BJ (cell line): Measurements from ENCODE around the gene KDM5B. TPM values are rescaled to one million over a fixed set of nuclear protein-coding genes. Genes with fewer than 3 reads are reported as not detected.

Source experiments
- CTCF ChIA-PET: fragments of 350-600 bp; formaldehyde crosslinking; extraction: SDS; loops from one replicate; lab custom pipeline; 2021; ENCODE audit warnings: antibody characterized with exemption, inconsistent platforms; lab: Yijun Ruan, JAX
- POLR2A ChIA-PET: fragments of 300-600 bp; sonication (Branson Sonifier 250); formaldehyde crosslinking; extraction: SDS; loops from one replicate; lab custom pipeline; 2021; ENCODE audit warnings: antibody characterized with exemption; lab: Charles Lee
- DNase-seq: peaks from one replicate; pipeline ENCODE4 v3.0.0-alpha.2; 2011; ENCODE audit warnings: low read depth
- H3K27me3 ChIP-seq: 2 replicates; pipeline ENCODE4 v1.6.0; 2011; ENCODE audit warnings: low read length; ENCODE audit not compliant: control insufficient read depth, insufficient read depth
- H3K36me3 ChIP-seq: 2 replicates; pipeline ENCODE4 v1.5.1; 2011; ENCODE audit warnings: low read length; ENCODE audit not compliant: control insufficient read depth, insufficient read depth
- H3K4me3 ChIP-seq: 2 replicates; pipeline ENCODE4 v1.5.1; 2011; ENCODE audit warnings: low read depth, mild to moderate bottlenecking, control low read depth, low read length
- CTCF ChIP-seq: IDR thresholded peaks from 2 replicates; pipeline ENCODE4 v1.5.1; 2011; ENCODE audit warnings: low read depth, mild to moderate bottlenecking, control low read depth, inconsistent platforms, low read length, moderate library complexity; ENCODE audit not compliant: insufficient read depth
- polyA plus RNA-seq: library from polyadenylated mRNA; depleted of rRNA; stranded (reverse); fragments of >200 nt; gene quantifications from 2 replicates; pipeline ENCODE4 v1.2.3, GENCODE V29; 2011

The KDM5B gene
- polyA plus RNA-seq, 1 experiment: 39.6 TPM

GRCh38 chr1:202852163-202852904 lies 44.1 kb upstream of the KDM5B start:
- ChIA-PET CTCF (interaction anchor here (0.5 to 1.4 kb wide), 7 partner anchors 10 to 132 kb away, joined by 3 to 4 read pairs (median 3); no protein-coding TSS in a partner anchor), POLR2A (interaction anchor here (0.6 kb wide), 1 partner anchor 55 kb away, joined by 9 read pairs; no protein-coding TSS in a partner anchor)
- H3K36me3 ChIP-seq: no peaks in the 10 kb centered on the region
- H3K27me3 ChIP-seq: no peaks in the 10 kb centered on the region; the same call in 1 of the 2 replicates
- peak; percentile 73 for TF ChIP-seq CTCF
- H3K4me3 ChIP-seq: no peak overlapping the region
- no peak for DNase-seq

GRCh38 chr1:202850593-202851362 lies 42.6 kb upstream of the KDM5B start:
- DNase-seq: no peak
- Histone ChIP-seq H3K36me3 (no peaks in the 10 kb centered on the region), H3K4me3 (no peak overlapping the region), H3K27me3 (no peaks in the 10 kb centered on the region; the same call in 1 of the 2 replicates)
- TF ChIP-seq CTCF: no peak
- ChIA-PET POLR2A (no interaction called here), CTCF (interaction anchor here (0.9 to 1.1 kb wide), 2 partner anchors 10 to 131 kb away, joined by 3 to 5 read pairs; no protein-coding TSS in a partner anchor)

- no peak for DNase-seq
- Histone ChIP-seq H3K36me3 (no peaks in the 10 kb centered on the region), H3K4me3 (no peak overlapping the region), H3K27me3 (no peaks in the 10 kb centered on the region; the same call in 1 of the 2 replicates)
- CTCF ChIA-PET: interaction anchor here (1.1 to 2.2 kb wide), 2 partner anchors 10 to 32 kb away, joined by 4 to 8 read pairs; no protein-coding TSS in a partner anchor
- POLR2A ChIA-PET: no interaction called here
- TF ChIP-seq CTCF: no peak
Observed at GRCh38 chr1:202848191-202848542, 39.9 kb upstream of the KDM5B start.

- ChIA-PET CTCF (interaction anchor here (1.4 kb wide), 1 partner anchor 8 kb away, joined by 3 read pairs; no protein-coding TSS in a partner anchor), POLR2A (interaction anchor here (0.8 kb wide), 1 partner anchor 24 kb away, joined by 3 read pairs; no protein-coding TSS in a partner anchor)
- Histone ChIP-seq H3K4me3 (no peak overlapping the region), H3K36me3 (no peaks in the 10 kb centered on the region), H3K27me3 (no peaks in the 10 kb centered on the region; the same call in 1 of the 2 replicates)
- no peak for TF ChIP-seq CTCF
- DNase-seq: no peak
Observed at GRCh38 chr1:202844935-202845334, 36.7 kb upstream of the KDM5B start.

GRCh38 chr1:202844259-202844658 lies 36.0 kb upstream of the KDM5B start:
- Histone ChIP-seq H3K27me3 (no peaks in the 10 kb centered on the region; the same call in 1 of the 2 replicates), H3K4me3 (no peak overlapping the region), H3K36me3 (no peaks in the 10 kb centered on the region)
- POLR2A ChIA-PET: no interaction called here
- no peak for TF ChIP-seq CTCF
- CTCF ChIA-PET: interaction anchor here (1.4 kb wide), 1 partner anchor 9 kb away, joined by 3 read pairs; no protein-coding TSS in a partner anchor
- DNase-seq: no peak
